Spleen (tissue), 11 donors: Measurements from ENCODE around the gene DIAPH1. TPM values are rescaled to one million over a fixed set of nuclear protein-coding genes. Genes with fewer than 3 reads are reported as not detected.
A peak's percentile ranks its signal among the peaks of the same experiment; 100 is the strongest.

Experiments used
- DNase-seq: peaks from one replicate; pipeline ENCODE4 v3.0.0-alpha.2; 2020
- H3K27ac ChIP-seq, 8 donors: fragments of 200-600 bp; sonication (generic) in 7 of 8; 1 replicate in 4 of 8; 2 replicates in 4 of 8; pipeline versions ENCODE4 v1.5.0 to v1.8.0; 2016 to 2021; ENCODE audit warnings: inconsistent platforms in 4 of 8, mild to moderate bottlenecking in 4 of 8, moderate library complexity in 1 of 8
- H3K27me3 ChIP-seq, 7 donors: fragments of 200-600 bp; sonication (generic) in 6 of 7; replicated peaks in 1 of 7; 1 replicate in 4 of 7; 2 replicates in 3 of 7; pipeline versions ENCODE4 v1.5.0 to v1.8.0; 2016 to 2021; ENCODE audit warnings: inconsistent platforms in 3 of 7, mild to moderate bottlenecking in 1 of 7
- H3K36me3 ChIP-seq, 6 donors: fragments of 200-600 bp; sonication (generic) in 5 of 6; 1 replicate in 4 of 6; 2 replicates in 2 of 6; pipeline versions ENCODE4 v1.5.0 to v1.8.0; 2016 to 2021; ENCODE audit warnings: inconsistent platforms in 2 of 6
- H3K4me1 ChIP-seq, 6 donors: fragments of 200-600 bp; sonication (generic) in 5 of 6; 1 replicate in 3 of 6; 2 replicates in 3 of 6; pipeline versions ENCODE4 v1.5.0 to v1.8.0; 2016 to 2021; ENCODE audit warnings: inconsistent platforms in 3 of 6
- H3K4me3 ChIP-seq, 8 donors: fragments of 200-600 bp; sonication (generic) in 7 of 8; 1 replicate in 4 of 8; 2 replicates in 4 of 8; pipeline versions ENCODE4 v1.5.0 to v1.8.0; 2016 to 2021; ENCODE audit warnings: inconsistent platforms in 4 of 8, mild to moderate bottlenecking in 4 of 8, moderate library complexity in 2 of 8
- H3K9me3 ChIP-seq, 8 donors: fragments of 200-600 bp; sonication (generic) in 7 of 8; 1 replicate in 4 of 8; 2 replicates in 4 of 8; pipeline versions ENCODE4 v1.5.0 to v1.8.0; 2016 to 2021; ENCODE audit warnings: inconsistent platforms in 4 of 8
- POLR2A ChIP-seq, 3 donors: fragments of 450-650 bp; IDR thresholded peaks; one replicate each; pipeline ENCODE4 v1.5.1; 2017; ENCODE audit warnings: antibody characterized with exemption in 3 of 3, mild to moderate bottlenecking in 1 of 3
- POLR2AphosphoS5 ChIP-seq, 3 donors: sonication (generic); formaldehyde crosslinking; IDR thresholded peaks; one replicate each; pipeline ENCODE4 v1.5.1; 2017; ENCODE audit warnings: antibody characterized with exemption in 3 of 3
- WGBS, 5 donors: extraction: QIAGEN DNeasy Blood & Tissue Kit in 3 of 5; methylation state at CpG; one replicate each; pipeline versions ENCODE4 v1.1.5 to v1.1.7; 2013 to 2018; 5-methylcytosine and 5-hydroxymethylcytosine counted together
- intact Hi-C: fragments of 100-400 bp; cut with DNase I; formaldehyde crosslinking; loops from one replicate; pipeline ENCODE4 v1.15.0; 2023; ENCODE audit warnings: low total_unique reads
- polyA plus RNA-seq, 3 donors: library from polyadenylated mRNA; stranded (reverse); fragments of 200-250 nt; gene quantifications; one replicate each; pipeline ENCODE4 v1.2.1, GENCODE V29; 2013
- total RNA-seq, 7 donors: library from RNA; depleted of rRNA in 3 of 7; stranded (reverse); fragments of >200 nt in 3 of 7; fragmentation: NEBNext Ultra II Directional in 4 of 7; extraction: Animal tissue kit (Norgen Biotek cat#: 25700) in 4 of 7; gene quantifications; one replicate each; pipeline versions ENCODE4 v1.1.0 to v1.2.1, GENCODE V29; 2016 to 2021
- TF ChIP-seq, protein P1 (sequence below), 11 experiments: fragments of 200-600 bp in 7 of 11; fragments of 450-650 bp in 4 of 11; sonication (generic) in 4 of 11; IDR thresholded peaks in 8 of 11; conservative IDR thresholded peaks in 3 of 11; 1 replicate in 7 of 11; 2 replicates in 4 of 11; pipeline versions ENCODE4 v1.4.0 to v1.8.0; 2016 to 2021; ENCODE audit warnings: antibody characterized with exemption in 11 of 11, inconsistent platforms in 4 of 11, mild to moderate bottlenecking in 1 of 11
- donor health status: healthy with polysubstance abuse.
- donor health status: DM: no; HTN: no; CAD: no; lungs with moderate emphysema.
- donor health status: DM: no; HTN: no; CAD: no.
- donor health status: Bipolar disorder and iron deficiency.
- donor health status: healthy.
- donor health status: DM: no; HTN: no; CAD: no.
- donor health status: DM: yes; HTN: yes; CAD: no.

Gene DIAPH1
- total and polyA plus RNA-seq, 10 donors = 35.4 to 123 (median 81.5) TPM

DNA sequence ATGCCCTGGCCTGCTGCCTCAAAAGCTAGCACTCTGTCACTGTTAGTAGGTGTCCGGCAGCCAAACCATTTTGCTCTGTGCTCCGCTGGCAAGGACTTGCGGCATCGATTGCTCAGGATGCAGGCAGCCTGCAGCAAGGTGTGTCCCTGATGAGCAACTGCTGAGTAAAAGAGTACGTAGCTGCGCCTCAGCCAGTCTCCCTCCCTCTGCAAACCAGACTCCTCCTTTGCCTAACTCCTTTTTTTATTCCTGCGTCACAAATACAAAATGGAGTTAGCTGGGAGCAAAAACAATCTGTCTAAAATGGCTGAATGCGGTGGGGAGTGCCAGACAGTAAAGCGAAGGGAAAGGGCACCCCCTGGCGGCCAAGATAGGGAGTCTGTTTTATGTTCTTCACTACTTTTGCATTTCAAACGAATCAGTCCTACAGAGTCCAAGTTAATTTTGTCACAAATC lies 61.1 kb downstream of the DIAPH1 start:
- H3K27ac ChIP-seq = peak overlapping the region; percentile 13 to 75 (median 59)
- intact Hi-C loops = no loop called here
- H3K9me3 ChIP-seq = peaks cover 0 to 6% (median 0%) of the 10 kb centered on the region in 8 donors
- peaks cover 0 to 88% (median 9%) of the 10 kb centered on the region in 6 donors for H3K36me3 ChIP-seq
- peak overlapping the region in 1 of 8 donors; percentile 22 for H3K4me3 ChIP-seq
- H3K27me3 ChIP-seq = no peaks in the 10 kb centered on the region
- WGBS, 5 donors = 54 to 63% (median 58%) methylated on average over 10 to 11 of the region's 11 CpGs
- H3K4me1 ChIP-seq = peaks cover 3 to 40% (median 16%) of the 10 kb centered on the region in 6 donors
- no peak for TF ChIP-seq POLR2A (IDR thresholded peaks at IDR 0.05)
- TF ChIP-seq, protein P1, sequence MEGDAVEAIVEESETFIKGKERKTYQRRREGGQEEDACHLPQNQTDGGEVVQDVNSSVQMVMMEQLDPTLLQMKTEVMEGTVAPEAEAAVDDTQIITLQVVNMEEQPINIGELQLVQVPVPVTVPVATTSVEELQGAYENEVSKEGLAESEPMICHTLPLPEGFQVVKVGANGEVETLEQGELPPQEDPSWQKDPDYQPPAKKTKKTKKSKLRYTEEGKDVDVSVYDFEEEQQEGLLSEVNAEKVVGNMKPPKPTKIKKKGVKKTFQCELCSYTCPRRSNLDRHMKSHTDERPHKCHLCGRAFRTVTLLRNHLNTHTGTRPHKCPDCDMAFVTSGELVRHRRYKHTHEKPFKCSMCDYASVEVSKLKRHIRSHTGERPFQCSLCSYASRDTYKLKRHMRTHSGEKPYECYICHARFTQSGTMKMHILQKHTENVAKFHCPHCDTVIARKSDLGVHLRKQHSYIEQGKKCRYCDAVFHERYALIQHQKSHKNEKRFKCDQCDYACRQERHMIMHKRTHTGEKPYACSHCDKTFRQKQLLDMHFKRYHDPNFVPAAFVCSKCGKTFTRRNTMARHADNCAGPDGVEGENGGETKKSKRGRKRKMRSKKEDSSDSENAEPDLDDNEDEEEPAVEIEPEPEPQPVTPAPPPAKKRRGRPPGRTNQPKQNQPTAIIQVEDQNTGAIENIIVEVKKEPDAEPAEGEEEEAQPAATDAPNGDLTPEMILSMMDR (IDR thresholded peaks at IDR 0.05 in 8 of 11, conservative IDR thresholded peaks at IDR 0.05 in 3 of 11) = peak; percentile 48 to 85 (median 79)
- peak in 2 of 3 donors; percentile 43 to 63 for TF ChIP-seq POLR2AphosphoS5 (IDR thresholded peaks at IDR 0.05)
- DNase-seq = peak; percentile 89

DNA sequence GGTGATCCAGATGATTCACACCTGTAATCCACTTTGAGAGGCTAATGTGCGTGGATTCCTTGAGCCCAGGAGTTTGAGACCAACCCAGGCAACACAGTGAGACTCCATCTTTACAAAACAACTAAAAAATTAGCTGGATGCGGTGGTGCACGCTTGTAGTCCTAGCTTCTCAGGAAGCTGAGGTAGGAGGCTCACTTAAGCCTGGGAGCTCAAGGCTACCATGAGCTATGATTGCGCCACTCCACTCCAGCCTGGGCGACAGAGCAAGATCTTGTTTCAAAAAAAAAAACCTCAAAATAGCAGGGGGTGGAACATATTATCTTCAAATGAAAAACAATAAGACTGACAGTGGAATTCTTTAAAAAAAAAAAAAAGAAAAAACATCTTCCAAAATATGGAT lies 70.9 kb downstream of the DIAPH1 start:
- H3K36me3 ChIP-seq = peaks cover 0 to 90% (median 34%) of the 10 kb centered on the region in 6 donors
- WGBS, 5 donors = 93 to 99% (median 98%) methylated on average over 5 of the region's 5 CpGs
- intact Hi-C loops = no loop called here
- DNase-seq = no peak
- H3K9me3 ChIP-seq = peaks cover 9 to 39% (median 30%) of the 10 kb centered on the region in 8 donors
- no peak overlapping the region for H3K4me3 ChIP-seq
- no peak for TF ChIP-seq POLR2AphosphoS5 (IDR thresholded peaks at IDR 0.05)
- TF ChIP-seq POLR2A (IDR thresholded peaks at IDR 0.05) = no peak
- TF ChIP-seq, protein P1 (IDR thresholded peaks at IDR 0.05 in 8 of 11, conservative IDR thresholded peaks at IDR 0.05 in 3 of 11) = no peak
- no peak overlapping the region for H3K27ac ChIP-seq
- H3K4me1 ChIP-seq = no peaks in the 10 kb centered on the region
- H3K27me3 ChIP-seq = no peaks in the 10 kb centered on the region

DNA sequence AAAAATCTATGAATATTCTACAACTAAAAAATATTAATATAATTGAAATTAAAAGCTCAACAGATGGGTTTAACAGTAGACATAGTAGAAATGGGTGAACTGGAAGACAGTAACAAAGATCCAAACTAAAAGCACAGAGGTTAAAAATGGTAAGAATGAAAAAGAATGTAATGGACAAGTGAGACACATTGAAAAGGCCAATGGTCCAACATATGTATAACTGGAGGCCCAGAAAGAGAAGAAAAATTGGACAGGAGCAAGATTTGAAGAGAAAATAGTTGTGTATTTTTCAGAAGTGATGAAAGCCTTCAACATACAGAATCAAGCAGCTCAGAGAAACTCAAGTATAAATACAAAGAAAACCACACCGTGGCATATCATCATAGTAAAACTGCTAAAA lies 71.3 kb downstream of the DIAPH1 start:
- Histone ChIP-seq H3K9me3 (peaks cover 9 to 39% (median 30%) of the 10 kb centered on the region in 8 donors), H3K36me3 (peaks cover 0 to 90% (median 36%) of the 10 kb centered on the region in 6 donors), H3K27me3 (no peaks in the 10 kb centered on the region), H3K4me3 (no peak overlapping the region), H3K4me1 (no peaks in the 10 kb centered on the region), H3K27ac (no peak overlapping the region)
- no peak for DNase-seq
- 93 to 100% (median 97%) methylated on average over 1 of the region's 1 CpG for WGBS, 5 donors
- intact Hi-C loops = no loop called here
- TF ChIP-seq, protein P1 (IDR thresholded peaks at IDR 0.05 in 8 of 11, conservative IDR thresholded peaks at IDR 0.05 in 3 of 11) = no peak
- TF ChIP-seq POLR2AphosphoS5 (IDR thresholded peaks at IDR 0.05) (no peak), POLR2A (IDR thresholded peaks at IDR 0.05) (no peak)

DNA sequence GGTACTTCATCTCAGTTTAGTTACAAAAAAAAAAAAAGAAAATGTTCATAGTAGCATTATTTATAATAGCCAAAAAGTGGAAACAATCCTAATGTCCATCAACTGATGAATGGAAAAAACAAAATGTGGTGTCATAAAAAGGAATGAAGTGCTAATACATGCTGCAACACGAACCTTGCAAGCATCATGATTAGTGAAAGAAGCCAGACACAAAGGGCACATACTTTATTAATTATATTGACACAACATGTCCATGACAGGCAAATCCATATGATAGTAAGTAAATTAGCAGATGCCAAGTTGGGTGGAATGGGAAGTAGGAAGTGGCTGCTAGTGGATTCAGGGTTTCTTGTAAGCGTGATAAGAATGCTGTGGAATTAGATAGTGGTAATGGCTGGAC lies 75.7 kb downstream of the DIAPH1 start:
- Histone ChIP-seq H3K4me1 (no peaks in the 10 kb centered on the region), H3K27me3 (no peaks in the 10 kb centered on the region), H3K36me3 (peaks cover 0 to 99% (median 32%) of the 10 kb centered on the region in 6 donors), H3K4me3 (no peak overlapping the region), H3K27ac (no peak overlapping the region), H3K9me3 (peaks cover 8 to 24% (median 22%) of the 10 kb centered on the region in 8 donors)
- no peak for DNase-seq
- intact Hi-C loops = no loop called here
- TF ChIP-seq POLR2A (IDR thresholded peaks at IDR 0.05) = no peak
- TF ChIP-seq, protein P1 (IDR thresholded peaks at IDR 0.05 in 8 of 11, conservative IDR thresholded peaks at IDR 0.05 in 3 of 11) = no peak
- TF ChIP-seq POLR2AphosphoS5 (IDR thresholded peaks at IDR 0.05) = no peak
- 83 to 97% (median 94%) methylated on average over 2 of the region's 2 CpGs for WGBS, 5 donors
